GM18517 (cell line): ENCODE data around the gene BAAT.

Experiments used
- ATAC-seq: cut with Tn5 transposase; IDR thresholded peaks from one replicate; pipeline ENCODE4 v1.9.1; 2021; ENCODE audit warnings: mild to moderate bottlenecking, moderate library complexity; ENCODE audit not compliant: unreplicated experiment

The BAAT gene

GRCh38 chr9:101398930-101399642 is 14.3 kb upstream of the BAAT start:
- ATAC-seq = no peak

- peak; percentile 99 for ATAC-seq
These were observed 13.5 kb upstream of the BAAT start, which contains the start of the genes MRPL50 and ZNF189 for GRCh38 chr9:101398068-101398929. Gene MRPL50 (minus strand): TSS chr9:101398618. CDS start chr9:101398592, 26 bp downstream. Gene ZNF189 (plus strand): TSS chr9:101398851. CDS start chr9:101399157, 306 bp downstream.

- no peak for ATAC-seq
These were observed 12.9 kb upstream of the BAAT start for GRCh38 chr9:101397746-101398067.

GRCh38 chr9:101394687-101395086 is 9.9 kb upstream of the BAAT start:
- no peak for ATAC-seq

GRCh38 chr9:101393135-101393534 is 8.3 kb upstream of the BAAT start:
- ATAC-seq = no peak

- ATAC-seq = no peak
These were observed 3.7 kb upstream of the BAAT start for GRCh38 chr9:101388507-101388993.

GRCh38 chr9:101387871-101388506 is 3.2 kb upstream of the BAAT start:
- ATAC-seq = peak; percentile 77

- no peak for ATAC-seq
These were observed 1.4 kb downstream of the BAAT start for GRCh38 chr9:101383361-101383760.

GRCh38 chr9:101381833-101382342 is 2.9 kb downstream of the BAAT start:
- ATAC-seq = no peak

- ATAC-seq = no peak
These were observed 3.7 kb downstream of the BAAT start for GRCh38 chr9:101381118-101381517.

- ATAC-seq = no peak
These were observed 4.5 kb downstream of the BAAT start for GRCh38 chr9:101380295-101380694.

GRCh38 chr9:101376111-101376848 is 8.5 kb downstream of the BAAT start:
- no peak for ATAC-seq

- ATAC-seq = no peak
These were observed 9.3 kb downstream of the BAAT start for GRCh38 chr9:101375546-101375945.

GRCh38 chr9:101372327-101373118 is 12.3 kb downstream of the BAAT start:
- ATAC-seq = no peak

- no peak for ATAC-seq
These were observed 13.0 kb downstream of the BAAT start for GRCh38 chr9:101371813-101372212.

GRCh38 chr9:101369884-101370531 is 14.8 kb downstream of the BAAT start:
- no peak for ATAC-seq

- ATAC-seq = no peak
These were observed 15.5 kb downstream of the BAAT start for GRCh38 chr9:101369286-101369685.

GRCh38 chr9:101367323-101367722 is 17.5 kb downstream of the BAAT start:
- ATAC-seq = no peak

- ATAC-seq = no peak
These were observed 18.6 kb downstream of the BAAT start for GRCh38 chr9:101366038-101366756.
